ENCODE results near the gene FEN1. TPM values are rescaled to one million over a fixed set of nuclear protein-coding genes. Genes with fewer than 3 reads are reported as not detected.

FEN1 gene
- total and polyA plus RNA-seq, 2 of the 13 experiments (the other 11 are each of a cell fraction or from before 2014, with no cell fraction given) = 12.4 to 102 TPM

- TF ChIP-seq KIAA2018 (CRISPR knock-in tag; IDR thresholded peaks at IDR 0.05; ENCODE audit: borderline replicate concordance) (0 out of 2 replicates have a peak, but pooled peaks have one; percentile 53), ZNF34 (CRISPR knock-in tag; IDR thresholded peaks at IDR 0.05; ENCODE audit: borderline replicate concordance) (no peak), ETV5 (CRISPR knock-in tag; IDR thresholded peaks at IDR 0.05; ENCODE audit: borderline replicate concordance) (no peak; the same call in 1 of the 2 replicates), CAMTA2 (CRISPR knock-in tag; IDR thresholded peaks at IDR 0.05; ENCODE audit: borderline replicate concordance) (0 out of 2 replicates have a peak, but pooled peaks have one; percentile 75), ARID4A (CRISPR knock-in tag; IDR thresholded peaks at IDR 0.05; ENCODE audit: borderline replicate concordance) (peak; percentile 19; the same call in 1 of the 2 replicates)
- TF ChIP-seq, protein P1, sequence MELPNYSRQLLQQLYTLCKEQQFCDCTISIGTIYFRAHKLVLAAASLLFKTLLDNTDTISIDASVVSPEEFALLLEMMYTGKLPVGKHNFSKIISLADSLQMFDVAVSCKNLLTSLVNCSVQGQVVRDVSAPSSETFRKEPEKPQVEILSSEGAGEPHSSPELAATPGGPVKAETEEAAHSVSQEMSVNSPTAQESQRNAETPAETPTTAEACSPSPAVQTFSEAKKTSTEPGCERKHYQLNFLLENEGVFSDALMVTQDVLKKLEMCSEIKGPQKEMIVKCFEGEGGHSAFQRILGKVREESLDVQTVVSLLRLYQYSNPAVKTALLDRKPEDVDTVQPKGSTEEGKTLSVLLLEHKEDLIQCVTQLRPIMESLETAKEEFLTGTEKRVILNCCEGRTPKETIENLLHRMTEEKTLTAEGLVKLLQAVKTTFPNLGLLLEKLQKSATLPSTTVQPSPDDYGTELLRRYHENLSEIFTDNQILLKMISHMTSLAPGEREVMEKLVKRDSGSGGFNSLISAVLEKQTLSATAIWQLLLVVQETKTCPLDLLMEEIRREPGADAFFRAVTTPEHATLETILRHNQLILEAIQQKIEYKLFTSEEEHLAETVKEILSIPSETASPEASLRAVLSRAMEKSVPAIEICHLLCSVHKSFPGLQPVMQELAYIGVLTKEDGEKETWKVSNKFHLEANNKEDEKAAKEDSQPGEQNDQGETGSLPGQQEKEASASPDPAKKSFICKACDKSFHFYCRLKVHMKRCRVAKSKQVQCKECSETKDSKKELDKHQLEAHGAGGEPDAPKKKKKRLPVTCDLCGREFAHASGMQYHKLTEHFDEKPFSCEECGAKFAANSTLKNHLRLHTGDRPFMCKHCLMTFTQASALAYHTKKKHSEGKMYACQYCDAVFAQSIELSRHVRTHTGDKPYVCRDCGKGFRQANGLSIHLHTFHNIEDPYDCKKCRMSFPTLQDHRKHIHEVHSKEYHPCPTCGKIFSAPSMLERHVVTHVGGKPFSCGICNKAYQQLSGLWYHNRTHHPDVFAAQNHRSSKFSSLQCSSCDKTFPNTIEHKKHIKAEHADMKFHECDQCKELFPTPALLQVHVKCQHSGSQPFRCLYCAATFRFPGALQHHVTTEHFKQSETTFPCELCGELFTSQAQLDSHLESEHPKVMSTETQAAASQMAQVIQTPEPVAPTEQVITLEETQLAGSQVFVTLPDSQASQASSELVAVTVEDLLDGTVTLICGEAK (IDR thresholded peaks at IDR 0.05) = no peak
- TF ChIP-seq, protein P1 (CRISPR knock-in tag; IDR thresholded peaks at IDR 0.05) = peak; percentile 71; the same call in 1 of the 2 replicates
Observed at GRCh38 chr11:61828379-61828628, 35.6 kb downstream of the FEN1 start (continued).
